Osteoblast (primary cell): ENCODE results near the gene PAGE2. TPM values are rescaled to one million over a fixed set of nuclear protein-coding genes. Genes with fewer than 3 reads are reported as not detected.
"Not testable (repeated sequence)": the region's sequence is repeated elsewhere in the genome, so short reads cannot be mapped to it uniquely, and the experiment has no call there.

Experiments used
- DNase-seq: peaks from one replicate; pipeline ENCODE4 v3.0.0; 2011; ENCODE audit warnings: low spot score, mixed read lengths; ENCODE audit not compliant: insufficient read length; ENCODE audit errors: missing footprints
- H2AFZ ChIP-seq: 2 replicates; pipeline ENCODE4 v1.6.0; 2011; ENCODE audit warnings: mild to moderate bottlenecking, low read length
- H3K27ac ChIP-seq: 2 replicates; pipeline ENCODE4 v1.5.1; 2011; ENCODE audit warnings: mild to moderate bottlenecking, low read depth, low read length, moderate library complexity
- H3K27me3 ChIP-seq: 2 replicates; pipeline ENCODE4 v1.6.0; 2012; ENCODE audit warnings: mild to moderate bottlenecking, control low read depth, inconsistent platforms, low read length, moderate library complexity; ENCODE audit not compliant: insufficient read depth
- H3K36me3 ChIP-seq: 2 replicates; pipeline ENCODE4 v1.5.1; 2011; ENCODE audit warnings: mild to moderate bottlenecking, low read length, control low read depth, moderate library complexity; ENCODE audit not compliant: insufficient read depth
- H3K4me1 ChIP-seq: 2 replicates; pipeline ENCODE4 v1.5.1; 2011; ENCODE audit warnings: mild to moderate bottlenecking, low read length, control low read depth, moderate library complexity; ENCODE audit not compliant: insufficient read depth
- H3K4me2 ChIP-seq: 2 replicates; pipeline ENCODE4 v1.6.0; 2011; ENCODE audit warnings: mild to moderate bottlenecking, low read length; ENCODE audit not compliant: insufficient read depth
- H3K4me3 ChIP-seq: fragments of 200-600 bp; sonication (generic); 3 replicates; pipeline ENCODE4 v1.5.1; 2012; ENCODE audit warnings: mild to moderate bottlenecking, low read length, inconsistent platforms; ENCODE audit not compliant: insufficient read depth
- H3K79me2 ChIP-seq: 2 replicates; pipeline ENCODE4 v1.6.0; 2012; ENCODE audit warnings: mild to moderate bottlenecking, low read length, control low read depth, inconsistent platforms; ENCODE audit not compliant: insufficient read depth
- H3K9me3 ChIP-seq: 2 replicates; pipeline ENCODE4 v1.5.1; 2011; ENCODE audit warnings: low read depth, low read length, control low read depth
- H4K20me1 ChIP-seq: 2 replicates; pipeline ENCODE4 v1.6.0; 2012; ENCODE audit warnings: mild to moderate bottlenecking, low read length, control low read depth; ENCODE audit not compliant: insufficient read depth
- total RNA-seq: library from RNA; depleted of rRNA; stranded (reverse); fragments of >200 nt; gene quantifications from 2 replicates; pipeline ENCODE4 v1.2.3, GENCODE V29; 2012
- TF ChIP-seq, protein P1 (sequence below): IDR thresholded peaks from 2 replicates; pipeline ENCODE4 v1.5.1; 2011; ENCODE audit warnings: mild to moderate bottlenecking, low read depth, low read length, moderate library complexity; ENCODE audit errors: extremely low read depth

Gene PAGE2
- total RNA-seq, 1 donor, result not detected

DNA sequence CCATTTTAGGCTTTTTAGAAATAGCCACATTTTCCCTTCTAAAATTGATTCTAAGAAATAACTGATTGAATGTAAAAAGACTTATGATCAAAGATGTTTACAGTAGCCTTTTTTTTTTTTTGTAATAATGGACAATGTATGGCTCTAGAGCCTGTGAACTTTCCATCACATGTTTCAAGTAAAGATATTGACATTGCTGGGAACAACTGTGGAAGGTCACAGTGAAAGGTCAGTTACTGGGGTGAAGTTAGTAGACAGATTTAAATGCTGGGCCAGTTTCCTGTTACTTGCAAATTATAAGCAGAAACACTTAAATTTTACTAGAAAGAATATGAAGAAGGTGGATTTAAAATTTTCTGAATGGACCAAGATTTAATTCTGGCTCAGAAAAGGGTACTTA, 18.4 kb downstream of the PAGE2 start:
- TF ChIP-seq, protein P1, sequence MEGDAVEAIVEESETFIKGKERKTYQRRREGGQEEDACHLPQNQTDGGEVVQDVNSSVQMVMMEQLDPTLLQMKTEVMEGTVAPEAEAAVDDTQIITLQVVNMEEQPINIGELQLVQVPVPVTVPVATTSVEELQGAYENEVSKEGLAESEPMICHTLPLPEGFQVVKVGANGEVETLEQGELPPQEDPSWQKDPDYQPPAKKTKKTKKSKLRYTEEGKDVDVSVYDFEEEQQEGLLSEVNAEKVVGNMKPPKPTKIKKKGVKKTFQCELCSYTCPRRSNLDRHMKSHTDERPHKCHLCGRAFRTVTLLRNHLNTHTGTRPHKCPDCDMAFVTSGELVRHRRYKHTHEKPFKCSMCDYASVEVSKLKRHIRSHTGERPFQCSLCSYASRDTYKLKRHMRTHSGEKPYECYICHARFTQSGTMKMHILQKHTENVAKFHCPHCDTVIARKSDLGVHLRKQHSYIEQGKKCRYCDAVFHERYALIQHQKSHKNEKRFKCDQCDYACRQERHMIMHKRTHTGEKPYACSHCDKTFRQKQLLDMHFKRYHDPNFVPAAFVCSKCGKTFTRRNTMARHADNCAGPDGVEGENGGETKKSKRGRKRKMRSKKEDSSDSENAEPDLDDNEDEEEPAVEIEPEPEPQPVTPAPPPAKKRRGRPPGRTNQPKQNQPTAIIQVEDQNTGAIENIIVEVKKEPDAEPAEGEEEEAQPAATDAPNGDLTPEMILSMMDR, result no peak
- Histone ChIP-seq H4K20me1 (no peaks in the 10 kb centered on the region), H3K79me2 (no peaks in the 10 kb centered on the region), H3K27ac (no peak overlapping the region), H3K4me3 (no peak overlapping the region), H3K4me2 (no peak overlapping the region), H3K36me3 (no peaks in the 10 kb centered on the region), H2AFZ (no peak overlapping the region), H3K27me3 (no peaks in the 10 kb centered on the region), H3K4me1 (no peaks in the 10 kb centered on the region), H3K9me3 (no peaks in the 10 kb centered on the region)
- no peak for DNase-seq

DNA sequence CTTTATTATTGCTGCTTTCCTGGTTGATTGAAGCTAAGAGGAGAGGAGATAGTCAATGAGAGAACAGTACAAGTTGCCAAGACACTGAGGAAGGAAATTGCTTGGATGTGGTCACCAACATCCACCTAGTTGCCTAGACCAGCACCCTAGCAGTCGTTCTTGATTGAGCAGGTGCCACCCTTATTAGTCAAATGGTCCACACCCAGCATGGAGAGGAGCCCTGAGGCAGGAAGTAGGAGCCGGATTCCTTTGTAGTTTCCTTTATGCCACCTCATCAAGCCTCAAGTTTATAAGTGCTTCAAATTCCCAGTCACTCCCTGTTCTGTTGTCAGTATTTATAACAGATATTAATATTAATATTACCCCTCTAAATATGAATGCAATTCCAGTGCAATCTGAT, 19.1 kb downstream of the PAGE2 start:
- no peak for DNase-seq
- Histone ChIP-seq H3K36me3 (no peaks in the 10 kb centered on the region), H3K27me3 (no peaks in the 10 kb centered on the region), H3K27ac (no peak overlapping the region), H3K4me3 (no peak overlapping the region), H3K9me3 (no peaks in the 10 kb centered on the region), H2AFZ (no peak overlapping the region), H4K20me1 (no peaks in the 10 kb centered on the region), H3K4me1 (no peaks in the 10 kb centered on the region), H3K79me2 (no peaks in the 10 kb centered on the region), H3K4me2 (no peak overlapping the region)
- TF ChIP-seq, protein P1, result no peak

DNA sequence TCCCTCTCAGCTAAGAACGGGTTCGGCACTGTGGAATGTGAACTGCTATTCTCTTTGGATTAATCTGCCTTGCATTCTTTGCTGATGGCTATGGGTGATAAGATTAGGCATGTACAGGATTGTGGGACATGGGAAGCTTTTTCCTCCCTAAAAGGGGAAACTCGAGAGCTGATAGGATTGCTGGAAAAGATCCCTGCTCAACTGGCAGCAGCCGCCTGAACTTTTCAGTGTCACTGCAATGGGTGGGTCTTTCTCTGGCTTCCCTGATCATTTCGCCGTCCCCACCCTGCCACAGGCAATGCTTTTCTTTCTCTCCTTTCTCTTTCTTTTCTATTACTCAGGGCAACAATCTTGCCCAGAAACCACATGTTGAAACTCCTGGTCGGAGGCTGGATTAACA, 20.5 kb downstream of the PAGE2 start:
- H4K20me1 ChIP-seq, result no peaks in the 10 kb centered on the region
- H2AFZ ChIP-seq, result no peak overlapping the region
- TF ChIP-seq, protein P1, result no peak
- H3K27ac ChIP-seq, result no peak overlapping the region
- DNase-seq, result no peak
- H3K36me3 ChIP-seq, result no peaks in the 10 kb centered on the region
- no peaks in the 10 kb centered on the region for H3K4me1 ChIP-seq
- no peaks in the 10 kb centered on the region for H3K9me3 ChIP-seq
- H3K4me2 ChIP-seq, result no peak overlapping the region
- H3K4me3 ChIP-seq, result no peak overlapping the region
- H3K79me2 ChIP-seq, result no peaks in the 10 kb centered on the region
- H3K27me3 ChIP-seq, result no peaks in the 10 kb centered on the region

DNA sequence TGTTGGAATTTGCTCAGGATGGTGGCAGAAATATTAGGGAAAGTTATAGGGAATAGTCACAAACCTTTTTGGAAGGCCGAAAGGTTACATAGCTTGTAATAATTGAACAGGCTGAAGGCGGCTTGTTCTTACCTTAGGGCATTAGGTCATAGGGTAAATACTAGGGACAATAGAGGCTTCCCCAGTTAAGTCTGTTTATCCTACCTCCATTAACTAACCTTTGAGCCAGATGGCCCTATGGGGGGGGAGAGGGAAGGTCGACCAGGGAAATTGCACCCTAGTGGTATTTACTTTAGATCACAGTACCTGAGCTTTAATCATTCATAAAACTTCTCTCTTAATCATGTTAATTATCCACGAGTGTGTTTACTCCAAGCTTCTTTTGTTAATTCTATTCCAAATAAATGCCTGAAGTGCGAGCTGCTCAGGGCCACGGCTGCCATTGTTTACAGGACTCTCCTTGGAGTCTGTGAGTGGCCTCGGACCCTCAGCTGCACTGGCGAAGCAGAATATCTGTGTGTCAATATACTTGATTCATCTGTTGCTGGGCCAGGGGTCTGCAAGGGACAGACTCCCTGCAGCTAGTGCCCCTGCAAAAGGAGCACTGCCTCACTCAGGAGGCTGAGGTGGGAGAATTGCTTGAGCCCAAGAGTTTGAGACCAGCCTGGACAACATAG, 22.9 kb downstream of the PAGE2 start:
- Histone ChIP-seq H3K4me1 (no peaks in the 10 kb centered on the region), H3K4me2 (no peak overlapping the region), H3K27ac (no peak overlapping the region), H3K4me3 (no peak overlapping the region), H3K9me3 (no peaks in the 10 kb centered on the region), H3K79me2 (no peaks in the 10 kb centered on the region), H4K20me1 (no peaks in the 10 kb centered on the region), H3K36me3 (no peaks in the 10 kb centered on the region), H2AFZ (no peak overlapping the region), H3K27me3 (peaks cover 9% of the 10 kb centered on the region)
- TF ChIP-seq, protein P1, result no peak
- no peak for DNase-seq

DNA sequence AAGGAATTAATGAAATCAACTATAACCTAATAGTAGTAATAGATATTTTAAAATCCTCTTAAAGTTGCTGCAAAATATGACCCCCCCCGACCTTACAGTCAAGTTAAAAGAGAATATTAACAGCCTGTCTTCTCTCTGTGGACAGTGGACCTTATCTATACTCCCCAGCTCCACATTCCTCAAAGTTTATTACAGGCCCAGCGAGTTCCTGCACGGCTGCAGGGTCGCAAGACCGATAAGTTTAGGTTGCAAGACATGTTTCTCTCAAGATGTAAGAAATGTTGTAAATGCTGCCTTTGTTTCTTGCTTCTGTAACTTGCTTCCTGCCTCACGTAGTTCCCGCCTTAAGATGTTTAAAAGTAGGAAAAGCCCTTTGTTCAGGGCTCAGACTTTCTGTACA, 27.8 kb downstream of the PAGE2 start:
- not testable (repeated sequence) for H4K20me1 ChIP-seq, H3K4me1 ChIP-seq, H3K27ac ChIP-seq, H2AFZ ChIP-seq, H3K4me2 ChIP-seq, H3K79me2 ChIP-seq, DNase-seq, H3K36me3 ChIP-seq, H3K4me3 ChIP-seq, H3K9me3 ChIP-seq
- H3K27me3 ChIP-seq, result peaks cover 15% of the 10 kb centered on the region
